GM19395 (cell line): ENCODE data around the gene PCDHA11.
"Not testable (repeated sequence)": the region's sequence is repeated elsewhere in the genome, so short reads cannot be mapped to it uniquely, and the experiment has no call there.

ENCODE experiments used
- ATAC-seq: cut with Tn5 transposase; IDR thresholded peaks from one replicate; pipeline ENCODE4 v1.9.1; 2021; ENCODE audit warnings: mild to moderate bottlenecking, moderate library complexity; ENCODE audit not compliant: unreplicated experiment

PCDHA11 gene

GRCh38 chr5:140868721-140869554, at the start of gene PCDHA11:
TSS of gene PCDHA11 (plus strand) at chr5:140868957. CDS start at chr5:140869104, 147 bp downstream.
- ATAC-seq = no peak

- no peak for ATAC-seq
Measured at GRCh38 chr5:140821375-140822280, 47.1 kb upstream of the PCDHA11 start, which contains the start of gene PCDHA5. TSS of gene PCDHA5 (plus strand) at chr5:140821613.

- no peak for ATAC-seq
Measured at GRCh38 chr5:140822281-140822629, 46.5 kb upstream of the PCDHA11 start.

- not testable (repeated sequence) for ATAC-seq
Measured at GRCh38 chr5:140822969-140823368, 45.8 kb upstream of the PCDHA11 start.

GRCh38 chr5:140823475-140823874, 45.3 kb upstream of the PCDHA11 start:
- no peak for ATAC-seq

- ATAC-seq = no peak
Measured at GRCh38 chr5:140827704-140828361, 40.9 kb upstream of the PCDHA11 start, which contains the start of gene PCDHA6. TSS of gene PCDHA6 (plus strand) at chr5:140827960. CDS start at chr5:140828092, 132 bp downstream.

- no peak for ATAC-seq
Measured at GRCh38 chr5:140828362-140828737, 40.4 kb upstream of the PCDHA11 start.

GRCh38 chr5:140829511-140830501, 39.0 kb upstream of the PCDHA11 start:
- ATAC-seq = not testable (repeated sequence)

GRCh38 chr5:140833993-140834392, 34.8 kb upstream of the PCDHA11 start, which contains the start of gene PCDHA7:
TSS of gene PCDHA7 (plus strand) at chr5:140834269. CDS start at chr5:140834384, 115 bp downstream.
- no peak for ATAC-seq

GRCh38 chr5:140834439-140835008, 34.2 kb upstream of the PCDHA11 start:
- ATAC-seq = not testable (repeated sequence)

- no peak for ATAC-seq
Measured at GRCh38 chr5:140835622-140836510, 32.9 kb upstream of the PCDHA11 start.

GRCh38 chr5:140840978-140841962, 27.5 kb upstream of the PCDHA11 start, which contains the start of gene PCDHA8:
TSS of gene PCDHA8 (plus strand) at chr5:140841187. CDS start at chr5:140841322, 135 bp downstream.
- no peak for ATAC-seq

- ATAC-seq = no peak
Measured at GRCh38 chr5:140842798-140843733, 25.7 kb upstream of the PCDHA11 start.

- not testable (repeated sequence) for ATAC-seq
Measured at GRCh38 chr5:140848139-140849102, 20.3 kb upstream of the PCDHA11 start, which contains the start of gene PCDHA9. TSS of gene PCDHA9 (plus strand) at chr5:140848382. CDS start at chr5:140848496, 114 bp downstream.
